IMR-90 (cell line): ENCODE measurements around the gene ARMC3. TPM values are rescaled to one million over a fixed set of nuclear protein-coding genes. Genes with fewer than 3 reads are reported as not detected.

ENCODE experiments used
- ATAC-seq: fragments of 200-7000 bp; cut with Tn5 transposase; 2 replicates; pipeline ENCODE4 v1.9.1; 2020; ENCODE audit warnings: low read depth, mild to moderate bottlenecking, moderate library complexity
- BruUV-seq: library from RNA; stranded (reverse); fragments of 400-500 nt; replicated peaks from 2 replicates; lab custom pipeline; 2021; lab: Mats Ljungman, UMichigan
- CTCF ChIA-PET: fragments of 300-600 bp; formaldehyde crosslinking; extraction: SDS; loops from one replicate; lab custom pipeline; 2021; ENCODE audit warnings: antibody characterized with exemption; lab: Yijun Ruan, JAX
- POLR2A ChIA-PET: fragments of 300-600 bp; sonication (Branson Sonifier 250); formaldehyde crosslinking; loops from one replicate; lab custom pipeline; 2022; ENCODE audit warnings: antibody characterized with exemption; ENCODE audit not compliant: unreplicated experiment; lab: Charles Lee
- DNase-seq: peaks from one replicate; pipeline ENCODE4 v3.0.0; 2013
- H2AFZ ChIP-seq: replicated peaks from 2 replicates; pipeline ENCODE3; 2013; ENCODE audit warnings: low read length, mild to moderate bottlenecking; ENCODE audit not compliant: poor library complexity
- H2AK5ac ChIP-seq: 2 replicates; pipeline ENCODE4 v1.6.1; 2013; ENCODE audit warnings: low read depth, low read length, inconsistent platforms
- H2AK9ac ChIP-seq: replicated peaks from 2 replicates; pipeline ENCODE3; 2013; ENCODE audit warnings: mild to moderate bottlenecking, low read depth, low read length, moderate library complexity; ENCODE audit not compliant: poor library complexity
- H2BK120ac ChIP-seq: 2 replicates; pipeline ENCODE4 v1.6.1; 2013; ENCODE audit warnings: low read depth, low read length, inconsistent platforms
- H2BK15ac ChIP-seq: 3 replicates; pipeline ENCODE4 v1.6.1; 2013; ENCODE audit warnings: low read depth, low read length, inconsistent platforms
- H2BK20ac ChIP-seq: 2 replicates; pipeline ENCODE4 v1.6.1; 2013; ENCODE audit warnings: low read depth, mild to moderate bottlenecking, inconsistent platforms, low read length, moderate library complexity
- H2BK5ac ChIP-seq: 2 replicates; pipeline ENCODE4 v1.6.1; 2013; ENCODE audit warnings: mild to moderate bottlenecking, low read depth, low read length, inconsistent platforms; ENCODE audit not compliant: poor library complexity, severe bottlenecking
- H3K14ac ChIP-seq: replicated peaks from 2 replicates; pipeline ENCODE4 v1.6.1; 2013; ENCODE audit warnings: low read depth, low read length, inconsistent platforms
- H3K18ac ChIP-seq: 2 replicates; pipeline ENCODE4 v1.6.1; 2013; ENCODE audit warnings: low read depth, low read length, control low read depth
- H3K23ac ChIP-seq: 2 replicates; pipeline ENCODE4 v1.6.1; 2013; ENCODE audit warnings: low read depth, low read length, inconsistent platforms
- H3K27ac ChIP-seq: 2 replicates; pipeline ENCODE4 v1.5.1; 2013; ENCODE audit warnings: mild to moderate bottlenecking, control low read depth, low read length; ENCODE audit not compliant: insufficient read depth
- H3K27me3 ChIP-seq: 2 replicates; pipeline ENCODE4 v1.6.1; 2013; ENCODE audit warnings: low read length; ENCODE audit not compliant: control insufficient read depth, insufficient read depth
- H3K36me3 ChIP-seq: 2 replicates; pipeline ENCODE4 v1.6.1; 2013; ENCODE audit warnings: low read length, mixed read lengths; ENCODE audit not compliant: control insufficient read depth, insufficient read depth
- H3K4ac ChIP-seq: 2 replicates; pipeline ENCODE4 v1.6.1; 2013; ENCODE audit warnings: low read depth, low read length, inconsistent platforms
- H3K4me1 ChIP-seq: 2 replicates; pipeline ENCODE4 v1.6.1; 2013; ENCODE audit warnings: low read length, mixed read lengths; ENCODE audit not compliant: control insufficient read depth, insufficient read depth
- H3K4me2 ChIP-seq: 2 replicates; pipeline ENCODE4 v1.6.1; 2013; ENCODE audit warnings: low read depth, mild to moderate bottlenecking, control low read depth, low read length, moderate library complexity
- H3K4me3 ChIP-seq: 2 replicates; pipeline ENCODE4 v1.5.1; 2013; ENCODE audit warnings: low read depth, mild to moderate bottlenecking, control low read depth, low read length, moderate library complexity; ENCODE audit not compliant: insufficient read depth
- H3K56ac ChIP-seq: 2 replicates; pipeline ENCODE4 v1.6.1; 2013; ENCODE audit warnings: low read length, inconsistent platforms; ENCODE audit not compliant: insufficient read depth; ENCODE audit errors: extremely low read depth
- H3K79me1 ChIP-seq, 2 experiments: 2 replicates each; pipeline ENCODE4 v1.6.1; 2013; ENCODE audit warnings: low read length in 2 of 2, inconsistent platforms in 1 of 2, low read depth in 1 of 2
- H3K9ac ChIP-seq: 2 replicates; pipeline ENCODE4 v1.6.1; 2013; ENCODE audit warnings: low read depth, low read length, control low read depth
- H3K9me1 ChIP-seq: 2 replicates; pipeline ENCODE4 v1.6.1; 2013; ENCODE audit warnings: low read length, inconsistent platforms; ENCODE audit not compliant: insufficient read depth
- H3K9me3 ChIP-seq: 2 replicates; pipeline ENCODE4 v1.6.1; 2013; ENCODE audit warnings: low read length; ENCODE audit not compliant: control insufficient read depth, insufficient read depth
- H4K20me1 ChIP-seq: 2 replicates; pipeline ENCODE4 v1.6.1; 2013; ENCODE audit warnings: low read length, inconsistent platforms; ENCODE audit not compliant: insufficient read depth
- H4K5ac ChIP-seq: 2 replicates; pipeline ENCODE4 v1.6.1; 2013; ENCODE audit warnings: mild to moderate bottlenecking, low read depth, low read length, control low read depth
- H4K8ac ChIP-seq, 2 experiments: 2 replicates each; pipeline ENCODE4 v1.6.1; 2013; ENCODE audit warnings: low read depth in 2 of 2, low read length in 2 of 2, control low read depth in 1 of 2, inconsistent platforms in 1 of 2
- H4K91ac ChIP-seq: 2 replicates; pipeline ENCODE4 v1.6.1; 2013; ENCODE audit warnings: low read depth, low read length, inconsistent platforms; ENCODE audit not compliant: insufficient read depth
- BHLHE40 ChIP-seq: fragments of 150-350 bp; IDR thresholded peaks from 2 replicates; pipeline ENCODE4 v1.6.1; 2016; ENCODE audit warnings: mild to moderate bottlenecking, low read depth, low read length
- CEBPB ChIP-seq: IDR thresholded peaks from 2 replicates; pipeline ENCODE4 v1.6.1; 2012; ENCODE audit warnings: low read depth, low read length, improper control_type of control experiment
- CHD1 ChIP-seq: IDR thresholded peaks from 2 replicates; pipeline ENCODE4 v1.6.1; 2012; ENCODE audit warnings: low read depth, low read length, improper control_type of control experiment
- CTCF ChIP-seq: conservative IDR thresholded peaks from 2 replicates; pipeline ENCODE4 v1.5.1; 2012; ENCODE audit warnings: mild to moderate bottlenecking, low read depth, low read length, improper control_type of control experiment
- FOS ChIP-seq: fragments of 150-350 bp; IDR thresholded peaks from 2 replicates; pipeline ENCODE4 v1.6.1; 2016; ENCODE audit warnings: low read depth, low read length
- MAFK ChIP-seq: IDR thresholded peaks from 2 replicates; pipeline ENCODE4 v1.6.1; 2012; ENCODE audit warnings: low read depth, low read length, improper control_type of control experiment
- MAZ ChIP-seq: IDR thresholded peaks from 2 replicates; pipeline ENCODE4 v1.6.1; 2012; ENCODE audit warnings: low read depth, mild to moderate bottlenecking, low read length, improper control_type of control experiment, moderate library complexity, borderline replicate concordance
- MXI1 ChIP-seq: IDR thresholded peaks from 2 replicates; pipeline ENCODE4 v1.6.1; 2012; ENCODE audit warnings: low read depth, mild to moderate bottlenecking, low read length, moderate library complexity, borderline replicate concordance
- NFE2L2 ChIP-seq: fragments of 150-350 bp; IDR thresholded peaks from 2 replicates; pipeline ENCODE4 v1.6.1; 2016; ENCODE audit warnings: low read depth, mild to moderate bottlenecking, low read length
- POLR2A ChIP-seq: IDR thresholded peaks from 2 replicates; pipeline ENCODE4 v1.6.1; 2012; ENCODE audit warnings: mild to moderate bottlenecking, low read depth, low read length
- RAD21 ChIP-seq: IDR thresholded peaks from 2 replicates; pipeline ENCODE4 v1.6.1; 2012; ENCODE audit warnings: low read length, improper control_type of control experiment
- RCOR1 ChIP-seq: IDR thresholded peaks from 2 replicates; pipeline ENCODE4 v1.6.1; 2012; ENCODE audit warnings: mild to moderate bottlenecking, low read length, improper control_type of control experiment; ENCODE audit not compliant: insufficient replicate concordance
- RFX5 ChIP-seq: IDR thresholded peaks from 2 replicates; pipeline ENCODE4 v1.8.0; 2012; ENCODE audit warnings: low read depth, mild to moderate bottlenecking, low read length, moderate library complexity
- SMC3 ChIP-seq: fragments of 150-350 bp; IDR thresholded peaks from 2 replicates; pipeline ENCODE4 v1.6.1; 2016; ENCODE audit warnings: low read depth, mild to moderate bottlenecking, antibody characterized with exemption, low read length, moderate library complexity
- USF2 ChIP-seq: fragments of 150-350 bp; IDR thresholded peaks from 2 replicates; pipeline ENCODE4 v1.6.1; 2017; ENCODE audit warnings: mild to moderate bottlenecking, antibody characterized with exemption, low read length, low read depth
- WGBS, 2 experiments: methylation state at CpG; one replicate each; pipeline versions ENCODE4 v1.1.5 to v1.1.7; 2013; ENCODE audit warnings: missing lambda C conversion rate in 2 of 2; ENCODE audit not compliant: insufficient read length in 1 of 2; ENCODE audit errors: extremely low coverage in 2 of 2; 5-methylcytosine and 5-hydroxymethylcytosine counted together
- dilution Hi-C: fragments of 300-500 bp; cut with HindIII; formaldehyde crosslinking; loops from one replicate; pipeline ENCODE4 v1.14.3; 2018; ENCODE audit warnings: low sequenced_read_pairs; ENCODE audit not compliant: unreplicated experiment
- in situ Hi-C: fragments of 300-500 bp; cut with MboI; formaldehyde crosslinking; loops from 3 replicates; pipeline ENCODE4 v1.14.3; 2019; ENCODE audit warnings: low sequenced_read_pairs, inconsistent platforms, mixed read lengths
- intact Hi-C: fragments of 100-400 bp; cut with micrococcal nuclease; formaldehyde crosslinking; loops from 2 replicates; pipeline ENCODE4 v1.10.0; 2022
- polyA plus RNA-seq, 3 experiments: library from polyadenylated mRNA; depleted of rRNA; stranded (reverse); fragments of >200 nt; gene quantifications; 2 replicates each; pipeline ENCODE4 v1.2.3, GENCODE V29; 2012; ENCODE audit warnings: low replicate concordance in 1 of 3
- total RNA-seq: library from RNA; depleted of rRNA; stranded (reverse); fragments of >200 nt; gene quantifications from 2 replicates; pipeline ENCODE4 v1.2.3, GENCODE V29; 2012
- TF ChIP-seq, protein P1 (sequence below): fragments of 150-350 bp; IDR thresholded peaks from 2 replicates; pipeline ENCODE4 v1.6.1; 2016; ENCODE audit warnings: low read depth, mild to moderate bottlenecking, low read length, moderate library complexity, borderline replicate concordance

The ARMC3 gene
- total and polyA plus RNA-seq, 2 of the 4 experiments (the other 2 are of a cell fraction), result not detected

GRCh38 chr10:23067337-23067736, 139.5 kb downstream of the ARMC3 start:
- H3K79me1 ChIP-seq, result no peaks in the 10 kb centered on the region
- CTCF ChIA-PET, result no interaction called here
- dilution Hi-C loops, result no loop called here

More at GRCh38 chr10:23067337-23067736, 139.5 kb downstream of the ARMC3 start:
- H3K9me3 ChIP-seq, result no peaks in the 10 kb centered on the region
- no peak overlapping the region for H4K91ac ChIP-seq
- no peak overlapping the region for H3K4me3 ChIP-seq
- H3K27ac ChIP-seq, result no peak overlapping the region
- H2AFZ ChIP-seq, result no peak overlapping the region
- no peaks in the 10 kb centered on the region for H4K20me1 ChIP-seq
- no peak overlapping the region for H3K9ac ChIP-seq
- no peak overlapping the region for H3K4me2 ChIP-seq
- no peak for DNase-seq
- WGBS, 2 experiments, result 87% methylated on average over 3 of the region's 12 CpGs; no CpG with 5 or more reads in 1 of the 2 experiments
- no peaks in the 10 kb centered on the region for H3K36me3 ChIP-seq
- no peak overlapping the region for H3K56ac ChIP-seq
- no peak overlapping the region for H4K8ac ChIP-seq
- H3K18ac ChIP-seq, result no peak overlapping the region
- no peaks in the 10 kb centered on the region for H3K9me1 ChIP-seq
- no peak overlapping the region for H2BK20ac ChIP-seq
- in situ Hi-C loops, result no loop called here
- no peak overlapping the region for H4K5ac ChIP-seq
- H3K23ac ChIP-seq, result no peak overlapping the region
- no peaks in the 10 kb centered on the region for H3K4me1 ChIP-seq
- no peak overlapping the region for H3K4ac ChIP-seq
- no peak for ATAC-seq
- H3K14ac ChIP-seq, result no peak overlapping the region
- H2AK5ac ChIP-seq, result no peak overlapping the region
- no TSS peak for BruUV-seq
- H3K27me3 ChIP-seq, result peaks cover 6% of the 10 kb centered on the region
- POLR2A ChIA-PET, result no interaction called here
- intact Hi-C loops, result loop anchor here (1.0 to 5.0 kb wide), 3 partner anchors 76 to 1990 kb away; partner anchors contain the start of gene DNAJC1
- no peak overlapping the region for H2AK9ac ChIP-seq
- no peak overlapping the region for H2BK120ac ChIP-seq
- no peak overlapping the region for H2BK5ac ChIP-seq
- TF ChIP-seq MXI1, result no peak
- no peak for TF ChIP-seq RAD21
- no peak for TF ChIP-seq CEBPB
- TF ChIP-seq, protein P1, sequence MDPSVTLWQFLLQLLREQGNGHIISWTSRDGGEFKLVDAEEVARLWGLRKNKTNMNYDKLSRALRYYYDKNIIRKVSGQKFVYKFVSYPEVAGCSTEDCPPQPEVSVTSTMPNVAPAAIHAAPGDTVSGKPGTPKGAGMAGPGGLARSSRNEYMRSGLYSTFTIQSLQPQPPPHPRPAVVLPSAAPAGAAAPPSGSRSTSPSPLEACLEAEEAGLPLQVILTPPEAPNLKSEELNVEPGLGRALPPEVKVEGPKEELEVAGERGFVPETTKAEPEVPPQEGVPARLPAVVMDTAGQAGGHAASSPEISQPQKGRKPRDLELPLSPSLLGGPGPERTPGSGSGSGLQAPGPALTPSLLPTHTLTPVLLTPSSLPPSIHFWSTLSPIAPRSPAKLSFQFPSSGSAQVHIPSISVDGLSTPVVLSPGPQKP, result no peak
- TF ChIP-seq RFX5, result no peak
- no peak for TF ChIP-seq MAZ
- TF ChIP-seq NFE2L2, result no peak
- no peak for TF ChIP-seq BHLHE40
- no peak for TF ChIP-seq FOS
- TF ChIP-seq SMC3, result no peak
- TF ChIP-seq MAFK, result no peak
- TF ChIP-seq RCOR1, result no peak
- TF ChIP-seq POLR2A, result no peak
- TF ChIP-seq CHD1, result no peak
- TF ChIP-seq USF2, result no peak
- no peak for TF ChIP-seq CTCF
- H2BK15ac ChIP-seq, result no peak overlapping the region
